WTC11 (cell line): ENCODE data around the gene TEKT1.

ENCODE experiments used
- ZBTB21 ChIP-seq: sonication (generic); formaldehyde crosslinking; IDR thresholded peaks from 2 replicates; pipeline ENCODE4 v1.8.1; 2023; ENCODE audit warnings: mild to moderate bottlenecking, missing genetic modification reagents, borderline replicate concordance
- TF ChIP-seq, protein P1 (sequence below): sonication (generic); formaldehyde crosslinking; IDR thresholded peaks from 2 replicates; pipeline ENCODE4 v1.8.1; 2023; ENCODE audit warnings: mild to moderate bottlenecking, moderate library complexity, missing genetic modification reagents
- TF ChIP-seq, protein P2 (sequence below): sonication (generic); formaldehyde crosslinking; IDR thresholded peaks from 2 replicates; pipeline ENCODE4 v1.8.1; 2022; ENCODE audit warnings: mild to moderate bottlenecking, moderate library complexity, missing genetic modification reagents
- TF ChIP-seq, protein P3 (sequence below): fragments of 250-450 bp; sonication (Bioruptor Pico); IDR thresholded peaks from 2 replicates; pipeline ENCODE4 v2.1.2; 2022; ENCODE audit warnings: mild to moderate bottlenecking, moderate library complexity

DNA sequence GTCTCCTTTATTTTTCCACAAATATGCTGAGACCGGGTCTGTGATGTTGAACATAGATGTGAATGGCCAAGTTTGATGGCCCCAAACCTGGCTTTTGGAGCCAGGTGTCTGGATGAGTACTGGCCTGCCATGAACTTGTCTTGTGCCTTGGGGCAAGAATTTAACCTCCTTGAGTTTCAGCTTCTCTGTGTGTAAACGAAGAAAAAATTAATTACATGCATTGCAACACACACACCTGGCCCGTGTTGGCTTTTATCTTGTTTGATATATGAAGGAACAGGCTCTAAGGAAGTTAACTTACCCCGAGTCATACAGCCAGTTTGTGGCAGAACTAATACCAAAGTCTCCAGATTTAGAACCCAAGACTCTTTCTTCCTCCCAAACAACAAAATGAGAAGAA is 42.4 kb downstream of the TEKT1 start:
- TF ChIP-seq, protein P1, sequence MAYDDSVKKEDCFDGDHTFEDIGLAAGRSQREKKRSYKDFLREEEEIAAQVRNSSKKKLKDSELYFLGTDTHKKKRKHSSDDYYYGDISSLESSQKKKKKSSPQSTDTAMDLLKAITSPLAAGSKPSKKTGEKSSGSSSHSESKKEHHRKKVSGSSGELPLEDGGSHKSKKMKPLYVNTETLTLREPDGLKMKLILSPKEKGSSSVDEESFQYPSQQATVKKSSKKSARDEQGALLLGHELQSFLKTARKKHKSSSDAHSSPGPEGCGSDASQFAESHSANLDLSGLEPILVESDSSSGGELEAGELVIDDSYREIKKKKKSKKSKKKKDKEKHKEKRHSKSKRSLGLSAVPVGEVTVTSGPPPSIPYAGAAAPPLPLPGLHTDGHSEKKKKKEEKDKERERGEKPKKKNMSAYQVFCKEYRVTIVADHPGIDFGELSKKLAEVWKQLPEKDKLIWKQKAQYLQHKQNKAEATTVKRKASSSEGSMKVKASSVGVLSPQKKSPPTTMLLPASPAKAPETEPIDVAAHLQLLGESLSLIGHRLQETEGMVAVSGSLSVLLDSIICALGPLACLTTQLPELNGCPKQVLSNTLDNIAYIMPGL (CRISPR knock-in tag) = no peak
- TF ChIP-seq, protein P2, sequence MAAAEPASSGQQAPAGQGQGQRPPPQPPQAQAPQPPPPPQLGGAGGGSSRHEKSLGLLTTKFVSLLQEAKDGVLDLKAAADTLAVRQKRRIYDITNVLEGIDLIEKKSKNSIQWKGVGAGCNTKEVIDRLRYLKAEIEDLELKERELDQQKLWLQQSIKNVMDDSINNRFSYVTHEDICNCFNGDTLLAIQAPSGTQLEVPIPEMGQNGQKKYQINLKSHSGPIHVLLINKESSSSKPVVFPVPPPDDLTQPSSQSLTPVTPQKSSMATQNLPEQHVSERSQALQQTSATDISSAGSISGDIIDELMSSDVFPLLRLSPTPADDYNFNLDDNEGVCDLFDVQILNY = no peak
- TF ChIP-seq, protein P3, sequence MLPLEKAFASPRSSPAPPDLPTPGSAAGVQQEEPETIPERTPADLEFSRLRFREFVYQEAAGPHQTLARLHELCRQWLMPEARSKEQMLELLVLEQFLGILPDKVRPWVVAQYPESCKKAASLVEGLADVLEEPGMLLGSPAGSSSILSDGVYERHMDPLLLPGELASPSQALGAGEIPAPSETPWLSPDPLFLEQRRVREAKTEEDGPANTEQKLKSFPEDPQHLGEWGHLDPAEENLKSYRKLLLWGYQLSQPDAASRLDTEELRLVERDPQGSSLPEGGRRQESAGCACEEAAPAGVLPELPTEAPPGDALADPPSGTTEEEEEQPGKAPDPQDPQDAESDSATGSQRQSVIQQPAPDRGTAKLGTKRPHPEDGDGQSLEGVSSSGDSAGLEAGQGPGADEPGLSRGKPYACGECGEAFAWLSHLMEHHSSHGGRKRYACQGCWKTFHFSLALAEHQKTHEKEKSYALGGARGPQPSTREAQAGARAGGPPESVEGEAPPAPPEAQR (CRISPR knock-in tag) = no peak
- no peak for TF ChIP-seq ZBTB21 (CRISPR knock-in tag)
